GM15510 (cell line): ENCODE results near the gene ITGA1.

Source experiments
- POLR2A ChIP-seq: IDR thresholded peaks from 3 replicates; pipeline ENCODE4 v1.6.1; 2011; ENCODE audit warnings: borderline replicate concordance; ENCODE audit not compliant: insufficient read length; ENCODE audit errors: extremely low read depth

The ITGA1 gene

GRCh38 chr5:52948418-52949076 lies 160.8 kb downstream of the ITGA1 start:
- no peak for TF ChIP-seq POLR2A

GRCh38 chr5:52950686-52951085 lies 163.0 kb downstream of the ITGA1 start:
- no peak for TF ChIP-seq POLR2A

DNA sequence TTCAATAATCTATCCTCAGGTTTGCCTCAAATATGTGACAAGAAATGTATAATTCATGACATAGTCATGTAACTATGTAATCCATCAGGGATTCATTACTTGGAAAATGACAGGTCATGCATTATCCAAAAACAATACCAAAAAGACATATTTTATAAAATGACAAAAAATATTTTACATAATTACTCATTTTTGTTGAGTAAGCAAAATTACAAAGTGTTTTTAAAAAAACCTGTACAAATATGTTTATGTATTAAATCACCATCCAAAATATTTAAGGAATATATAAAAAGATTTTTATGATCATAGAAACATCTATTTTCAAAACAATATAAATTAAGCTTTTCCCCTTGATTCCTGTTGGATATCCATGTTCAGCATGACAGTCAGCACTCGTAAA lies 164.8 kb downstream of the ITGA1 start:
- no peak for TF ChIP-seq POLR2A

GRCh38 chr5:52956014-52956413 lies 168.3 kb downstream of the ITGA1 start:
- no peak for TF ChIP-seq POLR2A

- no peak for TF ChIP-seq POLR2A
Measured at GRCh38 chr5:52956915-52957747, 169.4 kb downstream of the ITGA1 start.

DNA sequence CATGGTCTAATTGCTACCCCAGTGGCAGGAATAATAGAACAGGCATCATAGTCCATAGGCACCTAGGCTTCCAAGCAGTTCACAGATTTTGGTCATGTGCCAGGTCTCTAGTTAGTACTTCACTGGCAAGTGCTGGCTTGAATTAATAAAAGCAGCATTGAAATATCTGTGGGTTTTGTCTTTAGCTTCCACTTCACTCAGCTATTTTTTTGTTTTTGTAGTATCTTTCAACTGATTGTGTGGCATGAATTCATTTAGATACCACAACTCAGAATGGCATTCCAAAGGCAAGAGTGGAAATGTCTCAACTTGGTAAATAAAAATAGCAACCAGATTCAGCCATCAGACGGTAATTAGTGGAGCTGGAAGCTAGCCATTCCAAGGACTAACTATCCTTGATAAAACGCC lies 173.6 kb downstream of the ITGA1 start:
- TF ChIP-seq POLR2A, result no peak

DNA sequence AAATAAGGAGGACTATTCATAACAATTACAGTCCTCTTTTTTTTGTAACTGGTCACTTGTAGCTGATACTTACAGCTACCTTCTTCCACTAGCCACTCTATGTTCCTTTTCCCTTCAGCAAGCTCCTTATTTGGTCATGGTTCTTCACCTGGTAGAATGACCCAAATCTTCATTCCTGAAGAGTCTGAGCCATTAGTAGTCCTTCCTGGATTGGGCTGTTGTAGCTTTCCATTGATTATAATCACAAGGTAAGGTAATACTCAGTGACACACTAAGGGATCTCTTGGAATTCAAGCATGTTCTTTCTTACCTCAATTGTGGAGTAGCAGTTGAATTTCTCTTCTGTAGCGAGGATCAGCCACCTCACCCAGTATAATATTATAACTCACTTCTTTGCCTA lies 175.9 kb downstream of the ITGA1 start:
- no peak for TF ChIP-seq POLR2A

DNA sequence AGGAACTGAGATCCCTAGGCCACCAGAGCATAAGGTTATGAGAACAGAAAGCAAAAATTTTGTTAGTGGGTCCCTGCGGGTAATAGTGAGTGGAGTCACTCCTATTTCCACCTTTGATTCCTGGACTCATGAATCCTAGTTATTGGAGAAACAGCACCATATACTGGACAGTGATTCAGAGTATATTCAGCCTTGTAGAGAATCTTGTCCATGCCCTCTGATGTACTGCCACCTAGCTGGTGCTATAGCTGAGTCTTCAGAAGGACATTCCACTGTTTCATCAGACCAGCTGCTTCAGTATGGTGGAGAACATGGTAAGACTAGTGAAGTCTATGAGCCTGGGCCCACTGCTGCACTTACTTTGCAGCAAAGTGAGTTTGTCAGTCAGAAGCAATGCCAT lies 176.4 kb downstream of the ITGA1 start:
- no peak for TF ChIP-seq POLR2A

- no peak for TF ChIP-seq POLR2A
Measured at GRCh38 chr5:52977264-52977897, 189.7 kb downstream of the ITGA1 start.

- no peak for TF ChIP-seq POLR2A
Measured at GRCh38 chr5:52981507-52981906, 193.8 kb downstream of the ITGA1 start.

DNA sequence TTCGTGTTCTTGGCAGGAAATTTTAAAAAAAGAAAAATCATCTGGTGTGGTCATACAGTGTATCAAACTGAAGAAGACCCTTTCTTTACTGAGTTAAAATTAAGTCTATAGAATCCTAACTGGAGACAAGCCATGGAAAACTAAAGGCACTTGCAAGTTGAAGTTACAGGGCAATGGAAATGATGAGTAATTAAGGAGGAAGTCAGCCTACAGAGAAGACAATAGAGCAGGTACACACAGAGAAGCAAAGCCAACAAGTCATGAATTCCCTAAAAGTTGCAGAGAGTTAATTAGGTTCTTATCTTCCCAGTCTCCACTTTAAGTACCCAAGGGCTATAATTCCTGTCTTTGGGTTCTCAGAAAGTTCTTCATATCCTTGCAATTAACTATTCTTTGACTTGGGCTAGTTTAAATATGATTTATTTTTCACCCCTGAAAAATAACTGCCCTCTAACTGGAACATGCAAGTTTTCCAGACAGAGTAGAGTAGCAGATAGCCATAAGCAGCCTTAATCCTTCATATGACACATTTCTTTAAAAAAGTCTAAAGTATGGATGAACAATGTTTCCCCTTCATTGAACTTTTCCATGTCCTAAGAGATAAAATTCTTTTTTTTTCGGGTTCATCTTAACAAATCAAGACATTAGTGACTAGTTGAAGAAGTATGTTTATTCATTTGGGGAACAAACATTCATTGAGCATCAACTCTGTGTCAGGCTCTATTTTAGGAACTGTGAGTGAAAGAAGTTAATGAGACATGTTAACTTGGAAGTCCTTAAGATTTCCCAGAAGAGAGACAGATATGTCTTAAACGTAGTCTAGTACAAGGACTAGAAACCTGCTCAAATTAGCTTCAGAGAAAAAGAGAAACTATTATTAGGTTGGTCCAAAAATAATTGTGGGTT lies 196.3 kb downstream of the ITGA1 start:
- no peak for TF ChIP-seq POLR2A

DNA sequence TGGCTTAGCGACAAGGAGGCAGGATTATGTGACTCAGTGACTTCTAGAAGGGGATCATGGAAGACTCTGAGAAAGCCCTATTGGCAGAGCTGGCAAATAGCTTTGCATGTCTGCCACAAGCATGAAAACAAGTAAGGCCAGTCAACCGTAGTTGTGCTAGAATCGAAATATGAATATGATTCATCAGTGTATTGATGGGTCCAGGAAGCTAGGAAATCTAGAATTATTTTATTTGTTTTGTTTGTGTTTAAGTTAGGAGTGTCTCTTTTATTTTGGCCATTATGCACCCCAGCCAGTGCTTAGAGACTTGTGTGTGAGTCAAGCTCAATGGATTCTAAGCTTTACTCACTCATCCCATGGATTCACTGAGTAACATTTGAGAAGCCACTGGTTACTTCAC lies 197.6 kb downstream of the ITGA1 start:
- no peak for TF ChIP-seq POLR2A

GRCh38 chr5:52987711-52988331 lies 200.1 kb downstream of the ITGA1 start:
- TF ChIP-seq POLR2A, result no peak

GRCh38 chr5:52988335-52989024 lies 200.8 kb downstream of the ITGA1 start:
- TF ChIP-seq POLR2A, result no peak
